Left renal cortex interstitium (tissue), 4 donors: ENCODE results near the gene RTP1. TPM values are rescaled to one million over a fixed set of nuclear protein-coding genes. Genes with fewer than 3 reads are reported as not detected.
"Not testable (repeated sequence)": the region's sequence is repeated elsewhere in the genome, so short reads cannot be mapped to it uniquely, and the experiment has no call there.

ENCODE experiments used
- DNase-seq, 4 donors: peaks; one replicate each; pipeline ENCODE4 v3.0.0-alpha.2; 2013; ENCODE audit warnings: low read depth in 4 of 4, low spot score in 2 of 4, missing footprints in 1 of 4
- polyA plus RNA-seq, 4 donors: library from polyadenylated mRNA; unstranded; fragments of 120-200 nt; gene quantifications; one replicate each; pipeline ENCODE4 v1.2.1, GENCODE V29; 2013; ENCODE audit not compliant: insufficient read length in 4 of 4

The RTP1 gene, protein sequence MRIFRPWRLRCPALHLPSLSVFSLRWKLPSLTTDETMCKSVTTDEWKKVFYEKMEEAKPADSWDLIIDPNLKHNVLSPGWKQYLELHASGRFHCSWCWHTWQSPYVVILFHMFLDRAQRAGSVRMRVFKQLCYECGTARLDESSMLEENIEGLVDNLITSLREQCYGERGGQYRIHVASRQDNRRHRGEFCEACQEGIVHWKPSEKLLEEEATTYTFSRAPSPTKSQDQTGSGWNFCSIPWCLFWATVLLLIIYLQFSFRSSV
- polyA plus RNA-seq: not detected

DNA sequence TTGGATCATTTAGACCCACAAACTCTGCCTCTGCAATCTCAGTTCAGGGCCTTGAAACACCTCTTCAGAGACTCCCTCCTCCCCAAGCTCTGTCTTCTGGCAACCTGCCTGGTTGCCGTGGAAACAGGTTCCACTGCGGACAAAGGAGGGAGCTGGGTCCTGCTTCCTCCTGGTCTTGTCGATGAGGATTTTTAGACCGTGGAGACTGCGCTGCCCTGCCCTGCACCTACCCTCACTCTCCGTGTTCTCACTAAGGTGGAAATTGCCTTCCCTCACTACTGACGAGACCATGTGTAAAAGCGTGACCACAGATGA, at the start of gene RTP1:
Gene RTP1, plus strand, starts transcription at position 152 of the 315 bp plus-strand sequence. Its CDS starts 30 bp downstream, at position 182.
- DNase-seq: no peak

DNA sequence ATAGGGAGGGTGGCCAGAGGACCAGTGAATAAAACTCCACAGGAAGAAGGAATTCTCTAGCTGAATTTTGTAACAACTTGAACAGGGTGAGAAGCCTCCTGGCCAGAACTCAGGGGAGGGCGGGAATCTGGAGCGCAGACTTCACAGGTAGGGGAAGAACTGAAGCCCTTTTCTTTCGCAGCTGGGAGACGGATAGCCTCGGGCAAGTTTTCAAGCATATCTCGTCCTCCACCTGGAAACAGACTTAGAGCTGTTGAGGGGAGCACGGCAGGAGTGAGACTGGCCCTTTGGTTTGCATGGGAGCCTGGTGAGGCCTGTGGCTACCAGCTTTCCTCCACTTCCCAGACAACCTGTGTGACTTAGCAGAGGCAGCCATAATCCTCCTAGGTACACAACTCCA, 47.1 kb upstream of the RTP1 start:
- DNase-seq: no peak

DNA sequence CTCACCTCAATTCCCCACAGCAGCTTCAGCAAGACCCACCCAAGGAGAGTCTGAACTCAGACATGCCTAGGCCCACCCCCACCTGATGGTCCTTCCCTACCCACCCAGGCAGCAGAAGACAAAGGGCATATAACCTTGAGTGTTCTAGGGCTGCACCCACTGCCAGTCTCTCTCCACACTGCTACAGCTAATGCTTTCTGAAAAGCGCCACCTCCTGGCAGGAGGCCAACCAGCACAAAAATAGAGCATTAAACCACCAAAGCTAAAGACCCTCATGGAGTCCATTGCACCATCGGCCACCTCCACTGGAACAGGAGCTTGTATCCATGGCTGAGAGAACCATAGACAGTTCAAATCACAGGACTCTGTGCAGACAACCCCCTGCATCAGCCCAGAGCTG, 46.7 kb upstream of the RTP1 start:
- no peak for DNase-seq

DNA sequence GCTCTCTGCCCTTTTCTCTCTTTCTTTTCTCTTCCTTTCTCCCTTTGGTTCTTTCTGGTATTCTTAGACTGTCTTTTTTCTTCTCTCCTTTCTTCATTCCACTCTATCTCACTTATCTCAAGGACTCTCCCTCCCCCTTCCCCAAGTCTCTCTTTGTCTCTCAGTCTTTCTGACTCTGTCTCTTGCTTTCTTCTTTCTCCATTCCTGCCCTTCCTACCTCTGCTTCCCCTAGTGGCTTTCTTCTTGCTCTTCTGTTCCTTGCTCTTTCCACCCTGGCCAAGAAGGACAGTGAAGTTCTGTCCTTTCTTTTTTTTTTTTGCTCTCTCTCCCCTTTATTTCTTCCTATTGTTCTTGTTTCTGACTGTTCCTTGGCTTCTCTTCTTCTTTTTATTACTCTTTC, 35.7 kb upstream of the RTP1 start:
- DNase-seq: no peak

DNA sequence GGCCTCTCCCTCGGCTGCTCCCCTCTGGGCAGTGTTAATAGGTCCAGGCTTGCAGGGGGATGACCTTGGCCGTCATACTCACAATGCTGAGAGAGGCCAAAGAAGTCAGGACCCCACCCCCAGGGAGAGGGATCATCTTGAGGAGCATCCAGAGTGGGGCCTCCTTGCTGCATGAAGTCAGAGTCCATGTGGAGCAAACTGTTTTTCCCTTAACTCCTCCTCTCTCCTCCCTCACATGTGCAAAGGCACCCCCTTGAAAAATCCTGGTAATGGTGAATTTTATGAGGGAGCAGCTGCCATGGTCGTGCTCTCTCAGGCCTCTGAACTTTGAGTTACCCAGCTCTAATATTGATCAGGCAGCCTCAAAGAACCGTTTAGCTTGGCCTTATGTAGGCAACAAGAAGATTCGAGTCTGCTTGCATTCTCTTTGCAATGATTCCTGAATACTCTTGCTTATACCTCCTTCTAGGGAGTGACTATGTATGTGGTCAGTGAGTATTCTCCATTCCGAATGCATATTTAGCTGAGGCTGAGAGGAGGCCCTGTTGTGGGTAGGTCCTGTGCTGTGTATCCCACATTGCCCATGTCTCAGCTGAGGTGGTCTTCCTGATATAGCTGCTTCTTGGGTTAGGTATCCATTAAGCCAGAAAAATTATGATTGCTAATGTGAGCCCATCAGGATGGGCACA, 34.9 kb upstream of the RTP1 start:
- DNase-seq: no peak

DNA sequence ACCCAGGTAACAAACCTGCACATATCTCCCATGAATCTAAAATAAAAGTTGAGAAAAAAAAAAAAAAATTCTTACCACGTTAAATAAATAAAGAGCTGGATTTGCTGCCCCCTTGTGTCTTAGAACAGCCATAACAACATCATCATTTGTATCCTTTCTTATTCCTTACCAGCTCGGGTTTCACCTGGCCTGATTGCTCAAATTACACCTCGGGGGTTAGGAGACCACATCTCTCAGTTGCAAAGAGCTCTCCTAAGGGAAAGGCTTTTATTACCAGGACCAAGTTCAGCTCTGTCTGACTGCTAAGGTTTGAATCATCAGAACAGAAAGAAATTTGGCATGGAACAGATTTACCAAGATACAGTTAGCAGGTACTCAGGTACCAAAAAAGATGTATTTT, 32.1 kb upstream of the RTP1 start:
- peak; percentile 45 to 80 (median 52) for DNase-seq

DNA sequence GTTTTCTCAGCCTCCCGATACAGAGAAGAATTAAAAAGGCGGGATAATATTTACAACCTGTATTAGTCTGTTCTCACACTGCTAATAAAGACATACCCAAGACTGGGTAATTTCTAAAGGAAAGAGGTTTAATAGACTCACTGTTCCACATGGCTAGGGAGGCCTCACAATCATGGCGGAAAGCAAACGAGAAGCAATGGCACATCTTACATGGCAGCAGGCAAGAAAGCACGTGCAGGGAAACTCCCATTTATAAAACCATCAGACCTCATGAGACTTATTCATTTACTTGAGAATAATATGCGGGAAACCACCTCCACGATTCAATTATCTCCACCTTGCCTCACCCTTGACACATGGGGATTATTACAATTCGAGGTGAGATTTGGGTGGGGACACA, 30.5 kb upstream of the RTP1 start:
- no peak for DNase-seq

DNA sequence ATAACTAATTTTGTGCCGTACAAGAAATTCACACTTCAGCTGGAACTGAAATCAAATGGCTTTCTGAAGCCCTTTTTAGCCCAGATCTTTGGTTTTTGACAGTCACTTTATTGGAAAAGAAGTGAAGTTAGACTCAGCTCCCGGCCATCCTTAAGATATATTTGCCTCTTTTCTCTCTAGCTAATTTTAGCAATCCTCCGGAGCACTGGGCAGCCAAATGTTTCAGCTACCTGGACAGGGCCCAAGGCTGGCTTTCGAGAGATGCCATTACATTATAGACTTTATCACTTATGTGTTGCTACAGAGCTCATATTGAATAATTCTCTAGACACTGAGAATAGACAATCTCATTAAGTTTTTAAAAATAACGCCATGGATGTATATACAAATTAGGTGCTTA, 29.5 kb upstream of the RTP1 start:
- DNase-seq: no peak

DNA sequence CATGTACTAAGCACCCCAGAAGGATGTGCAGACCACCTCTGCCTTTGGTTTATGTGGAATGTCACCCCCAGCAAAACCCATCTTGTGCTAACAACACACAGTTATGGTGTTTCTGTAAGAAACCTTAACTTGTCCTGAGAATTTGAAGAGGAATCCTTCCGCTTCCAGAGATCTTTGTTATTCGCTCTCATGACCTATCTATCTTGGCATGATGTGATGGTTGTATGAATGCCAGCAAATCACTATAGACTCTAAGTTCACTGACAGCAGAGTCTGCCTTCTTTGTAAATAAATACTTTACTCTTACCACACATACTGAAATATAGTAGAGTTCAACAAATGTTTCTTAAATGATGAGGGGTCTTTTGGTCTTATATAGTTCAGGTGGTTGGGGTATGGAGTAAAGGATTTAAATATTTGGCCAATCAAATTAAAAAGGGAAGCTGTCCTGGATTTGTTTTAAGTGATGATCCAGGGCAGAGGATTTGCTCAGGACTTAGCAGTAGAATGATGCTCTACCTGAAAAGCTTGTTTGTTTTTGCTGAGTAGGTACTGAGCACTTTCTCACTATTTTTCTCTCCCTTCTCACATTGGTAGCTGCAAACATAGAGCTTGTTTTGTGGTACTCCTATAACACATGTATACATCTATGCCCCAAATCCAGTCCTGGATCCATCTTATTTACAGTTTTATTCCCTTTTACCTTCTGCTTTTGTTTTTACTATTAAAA, 27.9 kb upstream of the RTP1 start:
- DNase-seq: no peak

DNA sequence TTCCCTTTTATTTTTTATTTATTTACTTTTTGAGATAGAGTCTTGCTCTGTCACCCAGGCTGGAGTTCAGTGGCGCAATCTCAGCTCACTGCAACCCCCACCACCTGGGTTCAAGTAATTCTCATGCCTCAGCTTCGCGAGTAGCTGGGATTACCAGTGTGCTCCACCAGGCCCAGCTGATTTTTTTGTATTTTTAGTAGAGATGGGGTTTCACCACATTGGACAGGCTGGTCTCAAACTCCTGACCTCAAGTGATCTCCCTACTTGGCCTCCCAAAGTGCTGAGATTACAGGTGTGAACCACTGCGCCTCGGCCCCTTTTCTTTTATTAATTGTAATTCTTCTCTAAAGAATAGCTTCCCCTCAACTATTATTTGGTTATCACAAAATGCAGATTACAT, 26.4 kb upstream of the RTP1 start:
- not testable (repeated sequence) for DNase-seq

DNA sequence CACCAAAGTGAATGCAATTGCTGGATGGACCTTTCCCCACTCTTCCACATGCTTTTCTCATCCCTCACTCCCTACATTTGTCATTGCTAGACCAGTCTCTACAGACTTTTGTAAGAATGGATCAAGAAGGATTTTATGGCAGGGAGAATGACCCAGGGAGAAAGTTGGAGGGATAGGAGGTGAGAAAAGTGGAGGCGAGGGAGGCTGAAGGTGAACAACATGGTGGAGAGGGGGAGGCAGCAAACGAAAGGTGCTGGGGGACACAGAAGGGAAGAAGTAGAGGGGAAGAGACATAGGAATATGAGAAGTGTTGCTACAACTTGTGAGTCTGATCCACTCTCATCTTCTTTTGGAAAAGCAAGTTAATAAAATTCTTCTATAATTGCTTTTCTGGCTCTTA, 24.4 kb upstream of the RTP1 start:
- DNase-seq: no peak

DNA sequence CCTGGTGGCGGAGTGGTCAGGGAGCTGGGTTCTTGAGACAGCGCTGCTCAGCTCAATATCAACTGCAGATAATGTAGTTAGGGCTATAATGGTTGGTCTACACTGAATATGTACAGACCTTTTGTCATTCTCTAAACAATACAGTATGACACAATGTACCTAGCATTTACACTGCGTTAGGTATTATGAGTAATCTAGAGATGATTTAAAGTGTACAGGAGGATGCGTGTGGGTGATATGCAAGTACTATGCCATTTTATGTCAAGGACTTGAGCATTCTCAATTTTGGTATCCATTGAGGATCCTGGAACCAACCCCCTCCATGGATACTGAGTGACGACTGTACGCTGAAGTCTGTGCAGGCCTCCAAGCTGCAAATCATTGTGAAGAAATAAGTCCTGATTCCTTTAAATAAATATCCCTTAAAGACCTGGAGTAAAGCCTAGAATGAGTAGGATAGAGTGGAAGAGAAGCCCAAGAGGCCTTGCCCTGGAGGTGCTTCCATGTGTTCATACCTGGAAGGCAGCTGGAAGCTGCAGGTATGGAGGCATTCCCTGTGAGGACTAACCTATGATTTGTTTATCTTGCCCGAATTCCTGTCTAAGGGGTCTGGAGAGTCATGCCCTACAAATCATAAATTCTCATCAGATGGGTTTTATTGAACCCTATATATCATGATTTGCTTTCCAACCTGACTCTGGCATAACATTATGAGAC, 15.7 kb upstream of the RTP1 start:
- DNase-seq: no peak

DNA sequence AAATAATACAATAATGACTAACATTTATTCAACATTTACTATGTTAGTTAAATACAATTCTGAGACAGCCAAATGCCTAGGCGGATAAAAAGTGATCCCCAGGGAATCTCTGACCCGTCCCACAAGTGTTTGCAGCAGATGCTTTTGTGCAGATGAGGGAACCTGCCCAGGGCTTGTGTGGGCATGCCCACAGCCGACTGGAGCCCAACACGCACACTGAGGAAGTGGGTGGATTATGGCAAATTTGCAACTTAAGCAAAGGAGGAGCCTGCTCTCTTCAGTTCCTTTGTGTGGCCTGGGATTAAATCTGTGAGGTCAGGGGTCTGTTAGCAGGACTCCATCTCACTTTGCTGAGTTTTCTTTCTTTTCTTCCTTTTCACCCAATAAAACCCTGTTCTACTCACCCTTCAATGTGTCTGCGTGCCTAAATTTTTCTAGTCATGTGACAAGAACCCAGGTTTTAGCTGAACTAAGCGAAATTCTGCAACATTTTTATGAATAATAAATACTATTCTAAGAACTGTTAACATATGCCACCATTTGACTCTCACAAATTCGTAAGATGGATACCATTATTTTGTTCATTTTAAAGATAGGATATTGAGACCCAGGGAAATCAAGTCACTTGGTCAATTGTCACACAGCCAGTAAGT, 13.9 kb upstream of the RTP1 start:
- no peak for DNase-seq

DNA sequence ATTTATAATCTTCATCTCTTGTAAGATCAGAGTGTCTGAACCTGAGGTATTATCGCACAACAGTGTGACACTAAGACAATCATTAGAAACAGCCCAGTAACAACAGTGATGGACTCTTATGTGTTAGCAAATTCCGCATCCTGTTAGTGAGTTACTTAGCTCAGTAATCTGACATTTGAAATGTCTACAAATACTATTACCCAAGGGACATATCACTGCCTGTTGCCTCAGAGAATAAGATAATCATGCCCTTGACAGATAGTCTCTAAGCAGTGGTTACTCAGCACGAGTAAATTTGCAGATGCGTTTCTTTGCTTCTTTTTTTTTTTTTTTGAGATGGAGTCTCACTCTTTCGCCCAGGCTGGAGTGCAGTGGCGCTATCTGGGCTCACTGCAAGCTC, 13.4 kb upstream of the RTP1 start:
- DNase-seq: no peak

DNA sequence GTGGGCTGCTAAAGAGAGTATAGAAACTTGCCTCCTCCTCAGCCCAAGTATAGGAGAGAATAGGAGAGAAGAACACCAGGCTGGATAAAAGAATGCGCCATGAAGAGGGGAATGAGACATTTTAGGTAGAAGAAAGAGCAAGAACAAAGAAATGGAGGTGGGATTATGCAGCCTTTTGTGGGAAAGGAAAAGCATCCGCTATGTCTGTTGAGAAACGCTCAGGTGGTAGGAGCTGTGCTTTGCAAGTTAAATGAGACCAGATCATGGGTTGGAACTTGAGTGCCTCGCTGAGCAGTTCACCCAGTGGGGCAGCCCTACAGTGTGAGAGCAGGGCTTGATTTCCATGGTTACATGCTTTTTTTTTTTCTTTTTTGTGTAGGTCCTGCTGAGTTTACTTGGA, 11.5 kb upstream of the RTP1 start:
- no peak for DNase-seq

DNA sequence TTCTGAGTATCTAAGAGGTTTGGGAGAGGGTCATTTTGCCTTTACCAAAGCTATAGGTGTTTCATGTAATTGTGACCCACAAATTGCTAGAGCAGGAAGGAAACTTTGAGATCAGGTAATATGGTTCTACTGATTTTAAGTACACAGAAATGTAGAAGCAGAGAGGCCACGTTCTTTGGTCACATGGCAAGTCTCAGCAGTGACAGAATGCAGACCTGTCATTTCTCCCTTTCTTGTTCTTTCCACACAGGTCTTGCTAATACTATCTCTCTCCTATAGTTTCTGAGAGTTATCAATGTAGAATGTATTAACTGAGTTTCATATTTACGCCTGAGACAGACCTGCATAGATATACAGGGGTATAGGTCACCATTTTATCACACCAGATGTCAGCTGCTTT, 10.9 kb upstream of the RTP1 start:
- DNase-seq: no peak

DNA sequence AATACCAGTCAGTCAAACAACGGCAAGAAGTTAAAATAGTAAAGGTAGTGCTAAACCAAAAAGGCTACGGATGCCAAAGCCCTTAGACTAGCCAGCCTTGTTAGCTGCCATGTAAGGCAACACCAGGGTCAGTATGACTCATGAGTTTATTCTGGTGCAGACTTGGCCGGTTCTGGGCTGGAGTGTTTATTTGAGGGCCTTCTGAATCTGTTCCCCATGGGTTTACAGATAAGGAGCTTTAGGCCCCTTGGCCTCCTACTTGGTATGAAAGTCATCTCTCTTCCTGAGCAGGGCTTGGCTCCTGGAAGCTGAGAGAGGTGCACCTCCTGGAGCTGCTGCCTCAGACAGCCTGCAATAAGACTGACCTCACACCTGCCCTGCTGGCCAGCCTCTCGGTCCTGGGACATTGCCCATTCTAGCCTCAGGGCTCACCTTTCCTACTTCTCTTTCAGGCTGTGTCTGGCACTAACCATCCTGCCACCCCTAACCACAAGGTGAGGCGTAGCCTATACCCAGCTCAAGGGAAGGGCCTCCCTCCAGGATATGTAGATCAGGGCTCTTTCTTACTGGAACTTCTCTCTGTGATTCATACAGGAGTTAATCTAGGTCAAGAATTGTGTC, 10.4 kb upstream of the RTP1 start:
- no peak for DNase-seq

DNA sequence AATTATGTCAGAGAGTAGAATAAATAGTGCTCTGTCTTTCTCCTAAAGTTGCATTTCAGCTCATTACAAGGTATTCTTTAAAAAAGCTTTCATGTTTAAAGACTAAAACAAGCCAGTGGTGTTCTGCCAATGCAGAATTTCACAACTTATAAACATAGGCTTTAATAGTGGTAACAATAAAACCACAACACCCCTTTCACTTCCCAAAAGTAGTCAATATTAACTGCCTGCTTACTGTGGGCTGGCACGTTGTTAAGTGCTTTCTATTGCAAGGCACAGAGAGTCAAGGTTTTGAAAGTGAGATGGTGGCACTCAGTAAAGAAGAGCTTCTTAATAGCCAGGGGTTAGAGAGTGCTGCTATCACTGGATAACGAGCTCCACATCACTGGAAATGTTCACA, 8.4 kb upstream of the RTP1 start:
- DNase-seq: no peak

DNA sequence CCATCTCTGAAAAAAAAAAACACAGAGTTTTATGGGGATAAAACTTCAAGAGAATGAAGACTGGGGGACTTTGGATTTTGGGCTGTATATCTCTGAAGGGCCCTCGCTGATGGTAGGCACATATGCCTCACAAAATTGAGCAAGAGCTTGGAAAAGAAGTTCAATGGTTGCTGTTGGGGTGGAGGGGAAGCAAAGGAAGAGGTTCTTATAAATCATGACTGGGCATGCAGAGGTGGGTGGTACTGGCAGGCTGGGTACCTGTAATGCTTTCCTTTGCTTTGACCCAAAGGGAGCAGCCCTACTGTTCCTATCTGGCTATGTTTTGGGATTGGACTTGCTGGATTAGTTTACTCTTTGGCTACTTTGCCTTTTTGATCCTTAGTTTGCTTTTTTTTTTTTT, 6.0 kb upstream of the RTP1 start:
- no peak for DNase-seq

DNA sequence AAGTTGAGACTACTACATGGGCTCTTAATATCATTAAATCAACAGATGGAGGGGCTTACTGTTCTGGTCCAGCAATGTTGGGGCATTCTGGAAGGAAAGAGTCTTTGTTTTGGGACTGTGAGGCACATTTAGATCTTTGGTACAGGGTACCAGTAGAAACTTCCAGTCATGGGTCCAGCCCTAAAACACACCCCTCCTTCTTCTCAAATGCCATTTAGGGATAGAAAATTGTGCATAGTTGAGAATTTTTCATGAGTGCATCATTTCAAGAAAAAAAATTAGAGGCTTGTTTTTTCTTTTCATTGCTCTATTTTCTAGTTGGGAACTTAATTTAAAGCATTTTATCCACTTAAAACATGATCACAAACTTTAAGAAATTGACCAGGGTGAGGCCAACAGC, 4.1 kb upstream of the RTP1 start:
- DNase-seq: no peak
